B cell (primary cell): ENCODE measurements around the gene ASTL.

Experiments used
- EZH2 ChIP-seq: IDR thresholded peaks from 2 replicates; pipeline ENCODE4 v1.6.1; 2012; ENCODE audit warnings: borderline replicate concordance, low read depth, mild to moderate bottlenecking, moderate library complexity, low read length; ENCODE audit not compliant: insufficient read depth, poor library complexity, severe bottlenecking
- TF ChIP-seq, protein P1 (sequence below): fragments of 200-600 bp; IDR thresholded peaks from one replicate; pipeline ENCODE4 v1.8.0; 2022; ENCODE audit warnings: antibody characterized with exemption, mild to moderate bottlenecking

DNA sequence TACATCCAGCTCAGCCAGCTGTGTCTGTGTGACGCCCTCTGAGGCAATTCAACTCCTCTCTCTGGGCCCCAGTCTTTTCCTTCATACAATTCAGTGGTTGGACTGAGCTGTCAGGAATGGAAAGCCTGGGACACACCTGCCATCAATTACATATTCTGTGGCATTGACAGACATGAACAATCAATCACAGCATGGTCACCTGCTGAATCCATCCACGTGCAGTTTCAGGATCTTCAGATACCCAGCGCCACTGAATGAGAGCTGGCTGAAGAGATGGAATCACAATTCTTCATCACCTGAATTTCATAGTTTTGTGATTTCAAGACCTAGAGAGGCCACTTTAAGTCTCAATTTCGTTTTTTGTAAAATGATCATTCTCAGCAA lies 27.1 kb downstream of the ASTL start:
- TF ChIP-seq EZH2, result no peak
- TF ChIP-seq, protein P1, sequence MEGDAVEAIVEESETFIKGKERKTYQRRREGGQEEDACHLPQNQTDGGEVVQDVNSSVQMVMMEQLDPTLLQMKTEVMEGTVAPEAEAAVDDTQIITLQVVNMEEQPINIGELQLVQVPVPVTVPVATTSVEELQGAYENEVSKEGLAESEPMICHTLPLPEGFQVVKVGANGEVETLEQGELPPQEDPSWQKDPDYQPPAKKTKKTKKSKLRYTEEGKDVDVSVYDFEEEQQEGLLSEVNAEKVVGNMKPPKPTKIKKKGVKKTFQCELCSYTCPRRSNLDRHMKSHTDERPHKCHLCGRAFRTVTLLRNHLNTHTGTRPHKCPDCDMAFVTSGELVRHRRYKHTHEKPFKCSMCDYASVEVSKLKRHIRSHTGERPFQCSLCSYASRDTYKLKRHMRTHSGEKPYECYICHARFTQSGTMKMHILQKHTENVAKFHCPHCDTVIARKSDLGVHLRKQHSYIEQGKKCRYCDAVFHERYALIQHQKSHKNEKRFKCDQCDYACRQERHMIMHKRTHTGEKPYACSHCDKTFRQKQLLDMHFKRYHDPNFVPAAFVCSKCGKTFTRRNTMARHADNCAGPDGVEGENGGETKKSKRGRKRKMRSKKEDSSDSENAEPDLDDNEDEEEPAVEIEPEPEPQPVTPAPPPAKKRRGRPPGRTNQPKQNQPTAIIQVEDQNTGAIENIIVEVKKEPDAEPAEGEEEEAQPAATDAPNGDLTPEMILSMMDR, result no peak
